K562 (cell line): ENCODE results near the gene PLCD4. TPM values are rescaled to one million over a fixed set of nuclear protein-coding genes. Genes with fewer than 3 reads are reported as not detected.

Source experiments
- ETV6 ChIP-seq, 3 experiments: fragments of 150-350 bp in 1 of 3; sonication (generic) in 1 of 3; formaldehyde crosslinking in 1 of 3; IDR thresholded peaks; 2 replicates each; pipeline versions ENCODE4 v1.6.1 to v1.8.0; 2014 to 2022; ENCODE audit warnings: borderline replicate concordance in 2 of 3, low read depth in 2 of 3, antibody characterized with exemption in 1 of 3, low read length in 1 of 3, mild to moderate bottlenecking in 1 of 3, missing genetic modification reagents in 1 of 3
- HIVEP1 ChIP-seq: fragments of 250-450 bp; sonication (Bioruptor Pico); IDR thresholded peaks from 2 replicates; pipeline ENCODE4 v1.4.0; 2020; ENCODE audit warnings: mild to moderate bottlenecking
- KAT2B ChIP-seq: IDR thresholded peaks from one replicate; pipeline ENCODE4 v1.6.1; 2012; ENCODE audit warnings: low read depth, mild to moderate bottlenecking, control low read depth, inconsistent platforms, low read length, moderate library complexity
- NBN ChIP-seq: fragments of 450-650 bp; IDR thresholded peaks from 2 replicates; pipeline ENCODE4 v1.6.1; 2016; ENCODE audit warnings: low read depth, mild to moderate bottlenecking
- RAD21 ChIP-seq, 2 experiments: fragments of 250-450 bp in 1 of 2; fragments of 450-650 bp in 1 of 2; sonication (Bioruptor Pico) in 1 of 2; formaldehyde crosslinking in 1 of 2; IDR thresholded peaks in 1 of 2; conservative IDR thresholded peaks in 1 of 2; 2 replicates each; pipeline versions ENCODE4 v1.4.0 to v1.8.0; 2020 to 2022; ENCODE audit warnings: mild to moderate bottlenecking in 2 of 2, moderate library complexity in 1 of 2
- RBM15 ChIP-seq: fragments of 200-400 bp; formaldehyde crosslinking; IDR thresholded peaks from 2 replicates; pipeline ENCODE4 v1.6.1; 2018; ENCODE audit warnings: mild to moderate bottlenecking, low read length, moderate library complexity; ENCODE audit not compliant: insufficient read depth
- SAFB ChIP-seq: fragments of 200-400 bp; formaldehyde crosslinking; IDR thresholded peaks from 2 replicates; pipeline ENCODE4 v1.6.1; 2017; ENCODE audit warnings: low read depth, low read length, borderline replicate concordance
- TGIF2 ChIP-seq: sonication (generic); formaldehyde crosslinking; IDR thresholded peaks from 2 replicates; pipeline ENCODE4 v1.8.1; 2022; ENCODE audit warnings: mild to moderate bottlenecking, missing genetic modification reagents, moderate library complexity
- ZNF165 ChIP-seq: fragments of 250-450 bp; sonication (Bioruptor Pico); IDR thresholded peaks from 2 replicates; pipeline ENCODE4 v1.4.0; 2020; ENCODE audit warnings: borderline replicate concordance
- ZNF407 ChIP-seq: fragments of 450-650 bp; IDR thresholded peaks from 2 replicates; pipeline ENCODE4 v1.6.1; 2016; ENCODE audit warnings: low read depth
- ZNF583 ChIP-seq: fragments of 250-450 bp; sonication (Bioruptor Pico); IDR thresholded peaks from 2 replicates; pipeline ENCODE4 v1.4.0; 2020
- ZNF764 ChIP-seq: fragments of 250-450 bp; sonication (Bioruptor Pico); IDR thresholded peaks from 2 replicates; pipeline ENCODE4 v1.4.0; 2020; ENCODE audit warnings: low read depth, mild to moderate bottlenecking, moderate library complexity
- polyA plus RNA-seq, 8 experiments: library from polyadenylated mRNA; depleted of rRNA in 4 of 8; stranded (reverse) in 5 of 8; unstranded in 3 of 8; fragments of >200 nt; fragmentation: Nextera tagmentation in 2 of 8; fragmentation: Illumina TruSeq in 1 of 8; extraction: Ambion mirVana in 2 of 8; extraction: Trizol in 1 of 8; gene quantifications; 2 replicates each; pipeline versions ENCODE4 v1.2.1 to v1.2.3, GENCODE V29; 2011 to 2014; ENCODE audit warnings: inconsistent platforms in 1 of 8, missing spikeins in 1 of 8
- total RNA-seq, 7 experiments: library from RNA; depleted of rRNA in 6 of 7; stranded (reverse); fragments of >200 nt in 6 of 7; fragmentation: Illumina TruSeq in 2 of 7; extraction: Trizol in 2 of 7; gene quantifications; 2 replicates each; pipeline versions ENCODE4 v1.2.1 to v1.2.3, GENCODE V29; 2011 to 2021; ENCODE audit warnings: low replicate concordance in 1 of 7
- TF ChIP-seq, protein P1 (sequence below): fragments of 250-450 bp; sonication (Bioruptor Pico); IDR thresholded peaks from 2 replicates; pipeline ENCODE4 v1.5.0; 2021
- TF ChIP-seq, protein P2 (sequence below): fragments of 450-650 bp; IDR thresholded peaks from 2 replicates; pipeline ENCODE4 v1.6.1; 2018; ENCODE audit not compliant: partially characterized antibody

Gene PLCD4
- total and polyA plus RNA-seq, 9 of the 15 experiments (the other 6 are each of a cell fraction or from before 2014, with no cell fraction given), result 0.13 to 0.38 TPM; not detected in 7

- TF ChIP-seq ZNF407 (no peak), RBM15 (no peak), ZNF583 (CRISPR knock-in tag) (no peak), RAD21 (CRISPR knock-in tag; conservative IDR thresholded peaks at IDR 0.05 in 1 of 2, IDR thresholded peaks at IDR 0.05 in 1 of 2) (peak in 1 of 2 experiments; percentile 30; a peak in 2 of 4 replicates), TGIF2 (CRISPR knock-in tag) (no peak), HIVEP1 (no peak), NBN (no peak), ETV6 (IDR thresholded peaks at IDR 0.05; ENCODE audit: borderline replicate concordance in 1 of 2, low read depth in 2 of 2, low read length in 1 of 2) (no peak), ETV6 (CRISPR knock-in tag; IDR thresholded peaks at IDR 0.05; ENCODE audit: borderline replicate concordance) (no peak), ZNF165 (CRISPR knock-in tag) (no peak), SAFB (no peak), ZNF764 (CRISPR knock-in tag) (no peak), KAT2B (no peak)
- TF ChIP-seq, protein P1, sequence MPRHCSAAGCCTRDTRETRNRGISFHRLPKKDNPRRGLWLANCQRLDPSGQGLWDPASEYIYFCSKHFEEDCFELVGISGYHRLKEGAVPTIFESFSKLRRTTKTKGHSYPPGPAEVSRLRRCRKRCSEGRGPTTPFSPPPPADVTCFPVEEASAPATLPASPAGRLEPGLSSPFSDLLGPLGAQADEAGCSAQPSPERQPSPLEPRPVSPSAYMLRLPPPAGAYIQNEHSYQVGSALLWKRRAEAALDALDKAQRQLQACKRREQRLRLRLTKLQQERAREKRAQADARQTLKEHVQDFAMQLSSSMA, result no peak
- TF ChIP-seq, protein P2, sequence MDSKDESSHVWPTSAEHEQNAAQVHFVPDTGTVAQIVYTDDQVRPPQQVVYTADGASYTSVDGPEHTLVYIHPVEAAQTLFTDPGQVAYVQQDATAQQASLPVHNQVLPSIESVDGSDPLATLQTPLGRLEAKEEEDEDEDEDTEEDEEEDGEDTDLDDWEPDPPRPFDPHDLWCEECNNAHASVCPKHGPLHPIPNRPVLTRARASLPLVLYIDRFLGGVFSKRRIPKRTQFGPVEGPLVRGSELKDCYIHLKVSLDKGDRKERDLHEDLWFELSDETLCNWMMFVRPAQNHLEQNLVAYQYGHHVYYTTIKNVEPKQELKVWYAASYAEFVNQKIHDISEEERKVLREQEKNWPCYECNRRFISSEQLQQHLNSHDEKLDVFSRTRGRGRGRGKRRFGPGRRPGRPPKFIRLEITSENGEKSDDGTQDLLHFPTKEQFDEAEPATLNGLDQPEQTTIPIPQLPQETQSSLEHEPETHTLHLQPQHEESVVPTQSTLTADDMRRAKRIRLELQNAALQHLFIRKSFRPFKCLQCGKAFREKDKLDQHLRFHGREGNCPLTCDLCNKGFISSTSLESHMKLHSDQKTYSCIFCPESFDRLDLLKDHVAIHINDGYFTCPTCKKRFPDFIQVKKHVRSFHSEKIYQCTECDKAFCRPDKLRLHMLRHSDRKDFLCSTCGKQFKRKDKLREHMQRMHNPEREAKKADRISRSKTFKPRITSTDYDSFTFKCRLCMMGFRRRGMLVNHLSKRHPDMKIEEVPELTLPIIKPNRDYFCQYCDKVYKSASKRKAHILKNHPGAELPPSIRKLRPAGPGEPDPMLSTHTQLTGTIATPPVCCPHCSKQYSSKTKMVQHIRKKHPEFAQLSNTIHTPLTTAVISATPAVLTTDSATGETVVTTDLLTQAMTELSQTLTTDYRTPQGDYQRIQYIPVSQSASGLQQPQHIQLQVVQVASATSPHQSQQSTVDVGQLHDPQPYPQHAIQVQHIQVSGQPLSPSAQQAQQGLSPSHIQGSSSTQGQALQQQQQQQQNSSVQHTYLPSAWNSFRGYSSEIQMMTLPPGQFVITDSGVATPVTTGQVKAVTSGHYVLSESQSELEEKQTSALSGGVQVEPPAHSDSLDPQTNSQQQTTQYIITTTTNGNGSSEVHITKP, result no peak
Measured at GRCh38 chr2:218618102-218618860, 10.6 kb downstream of the PLCD4 start (continued).
